H7 (cell line): ENCODE measurements around the gene RAD17. TPM values are rescaled to one million over a fixed set of nuclear protein-coding genes. Genes with fewer than 3 reads are reported as not detected.
"Not testable (repeated sequence)": the region's sequence is repeated elsewhere in the genome, so short reads cannot be mapped to it uniquely, and the experiment has no call there.

Experiments
- DNase-seq: peaks from one replicate; pipeline ENCODE4 v3.0.0; 2012
- H3K27me3 ChIP-seq: 2 replicates; pipeline ENCODE4 v1.6.0; 2011; ENCODE audit warnings: mild to moderate bottlenecking, low read length; ENCODE audit not compliant: control insufficient read depth, insufficient read depth
- H3K36me3 ChIP-seq: replicated peaks from 2 replicates; pipeline ENCODE4 v1.5.1; 2011; ENCODE audit warnings: low read length; ENCODE audit not compliant: control insufficient read depth, insufficient read depth
- H3K4me3 ChIP-seq: 2 replicates; pipeline ENCODE4 v1.5.1; 2011; ENCODE audit warnings: low read depth, mild to moderate bottlenecking, control low read depth, low read length, moderate library complexity; ENCODE audit not compliant: insufficient read depth
- total RNA-seq: library from RNA; depleted of rRNA; stranded (reverse); fragments of >200 nt; shearing (Covaris generic); gene quantifications from 2 replicates; pipeline ENCODE4 v1.2.3, GENCODE V29; 2014

The RAD17 gene
- total RNA-seq, 1 experiment from 2014 or later = 39.1 TPM

- Histone ChIP-seq H3K27me3 (no peaks in the 10 kb centered on the region), H3K36me3 (peaks cover 7% of the 10 kb centered on the region), H3K4me3 (no peak overlapping the region)
- no peak for DNase-seq
These were observed 5.2 kb upstream of the RAD17 start for GRCh38 chr5:69364414-69364813.

GRCh38 chr5:69364850-69365249 lies 4.8 kb upstream of the RAD17 start:
- no peaks in the 10 kb centered on the region for H3K27me3 ChIP-seq
- H3K36me3 ChIP-seq = peaks cover 7% of the 10 kb centered on the region
- no peak overlapping the region for H3K4me3 ChIP-seq
- DNase-seq = no peak

GRCh38 chr5:69367697-69368279 lies 1.8 kb upstream of the RAD17 start:
- DNase-seq = no peak
- H3K36me3 ChIP-seq = peaks cover 7% of the 10 kb centered on the region
- no peak overlapping the region for H3K4me3 ChIP-seq
- no peaks in the 10 kb centered on the region for H3K27me3 ChIP-seq

- Histone ChIP-seq H3K4me3 (peak overlapping the region; percentile 84), H3K36me3 (peaks cover 7% of the 10 kb centered on the region), H3K27me3 (no peaks in the 10 kb centered on the region)
- DNase-seq = peak; percentile 19
These were observed 919 bp upstream of the RAD17 start for GRCh38 chr5:69368458-69369339.

- not testable (repeated sequence) for DNase-seq, H3K36me3 ChIP-seq, H3K27me3 ChIP-seq
- H3K4me3 ChIP-seq = peak overlapping the region; percentile 84
These were observed 717 bp downstream of the RAD17 start for GRCh38 chr5:69370335-69370734.

- no peak for DNase-seq
- no peak overlapping the region for H3K4me3 ChIP-seq
- H3K36me3 ChIP-seq = peaks cover 5% of the 10 kb centered on the region
- no peaks in the 10 kb centered on the region for H3K27me3 ChIP-seq
These were observed 2.8 kb downstream of the RAD17 start for GRCh38 chr5:69372394-69372793.

GRCh38 chr5:69374911-69375446 lies 5.4 kb downstream of the RAD17 start:
- H3K36me3 ChIP-seq = peaks cover 6% of the 10 kb centered on the region

GRCh38 chr5:69378376-69378775 lies 8.8 kb downstream of the RAD17 start:
- Histone ChIP-seq H3K36me3 (peaks cover 10% of the 10 kb centered on the region), H3K4me3 (no peak overlapping the region), H3K27me3 (no peaks in the 10 kb centered on the region)
- no peak for DNase-seq

More at GRCh38 chr5:69374911-69375446, 5.4 kb downstream of the RAD17 start:
- no peak for DNase-seq
- no peak overlapping the region for H3K4me3 ChIP-seq
- no peaks in the 10 kb centered on the region for H3K27me3 ChIP-seq

- no peak overlapping the region for H3K4me3 ChIP-seq
- no peaks in the 10 kb centered on the region for H3K27me3 ChIP-seq
- peaks cover 4% of the 10 kb centered on the region for H3K36me3 ChIP-seq
- DNase-seq = no peak
These were observed 35.2 kb downstream of the RAD17 start for GRCh38 chr5:69404659-69405330.

GRCh38 chr5:69414885-69415583 lies 45.4 kb downstream of the RAD17 start, which contains the start of gene MARVELD2:
Gene MARVELD2 (plus strand): TSS chr5:69415116. CDS start chr5:69419386, 4,270 bp downstream.
- no peaks in the 10 kb centered on the region for H3K27me3 ChIP-seq
- peaks cover 6% of the 10 kb centered on the region for H3K36me3 ChIP-seq
- peak within 1 kb of the TSS; percentile 86 for H3K4me3 ChIP-seq
- peak; percentile 97 for DNase-seq

GRCh38 chr5:69415584-69415958 lies 46.0 kb downstream of the RAD17 start:
- Histone ChIP-seq H3K36me3 (peaks cover 4% of the 10 kb centered on the region), H3K27me3 (no peaks in the 10 kb centered on the region), H3K4me3 (peak overlapping the region; percentile 86)
- DNase-seq = peak; percentile 57

GRCh38 chr5:69416180-69416579 lies 46.6 kb downstream of the RAD17 start:
- Histone ChIP-seq H3K36me3 (peaks cover 3% of the 10 kb centered on the region), H3K27me3 (no peaks in the 10 kb centered on the region), H3K4me3 (peak overlapping the region; percentile 86)
- peak; percentile 52 for DNase-seq

- Histone ChIP-seq H3K36me3 (peaks cover 1% of the 10 kb centered on the region; the same call in 1 of the 2 replicates), H3K4me3 (no peak overlapping the region), H3K27me3 (no peaks in the 10 kb centered on the region)
- DNase-seq = no peak
These were observed 47.1 kb downstream of the RAD17 start for GRCh38 chr5:69416699-69417098.

- H3K36me3 ChIP-seq = peaks cover 1% of the 10 kb centered on the region; the same call in 1 of the 2 replicates
- no peaks in the 10 kb centered on the region for H3K27me3 ChIP-seq
- no peak for DNase-seq
These were observed 48.9 kb downstream of the RAD17 start for GRCh38 chr5:69418554-69418953.

More at GRCh38 chr5:69418554-69418953, 48.9 kb downstream of the RAD17 start:
- H3K4me3 ChIP-seq = no peak overlapping the region
